ENCODE measurements around the gene CXCL17.
A peak's percentile ranks its signal among the peaks of the same experiment; 100 is the strongest.

Gene CXCL17

GRCh38 chr19:42431486-42431885, 11.3 kb downstream of the CXCL17 start:
- no peaks in the 10 kb centered on the region for H3K36me3 ChIP-seq (ENCODE audit: control insufficient read depth, insufficient read depth, low read length)
- no peak overlapping the region for H3K9ac ChIP-seq (ENCODE audit: low read length)
- H3K27me3 ChIP-seq (ENCODE audit: control insufficient read depth, insufficient read depth, low read length) = no peaks in the 10 kb centered on the region
- no peak overlapping the region for H3K27ac ChIP-seq (ENCODE audit: low read depth, low read length)
- H3K4me1 ChIP-seq (ENCODE audit: control insufficient read depth, insufficient read depth, low read length) = no peaks in the 10 kb centered on the region
- H3K4me3 ChIP-seq (ENCODE audit: low read length) = no peak overlapping the region

GRCh38 chr19:42428676-42429075, 14.1 kb downstream of the CXCL17 start:
- no peak overlapping the region for H3K27ac ChIP-seq (ENCODE audit: low read depth, low read length)
- H3K27me3 ChIP-seq (ENCODE audit: control insufficient read depth, insufficient read depth, low read length) = no peaks in the 10 kb centered on the region
- H3K9ac ChIP-seq (ENCODE audit: low read length) = no peak overlapping the region
- no peaks in the 10 kb centered on the region for H3K36me3 ChIP-seq (ENCODE audit: control insufficient read depth, insufficient read depth, low read length)
- peaks cover 2% of the 10 kb centered on the region for H3K4me1 ChIP-seq (ENCODE audit: control insufficient read depth, insufficient read depth, low read length)
- H3K4me3 ChIP-seq (ENCODE audit: low read length) = no peak overlapping the region

- H3K9ac ChIP-seq (ENCODE audit: low read length) = no peak within 1 kb of the TSS
Observed at GRCh38 chr19:42427313-42427712, 15.4 kb downstream of the CXCL17 start, which contains the start of gene LIPE. Gene LIPE (minus strand): TSS chr19:42427388. CDS start chr19:42427149, 239 bp downstream.

GRCh38 chr19:42426643-42427042, 16.1 kb downstream of the CXCL17 start:
- Histone ChIP-seq H3K27me3 (ENCODE audit: control insufficient read depth, insufficient read depth, low read length) (no peaks in the 10 kb centered on the region), H3K4me1 (ENCODE audit: control insufficient read depth, insufficient read depth, low read length) (peaks cover 5% of the 10 kb centered on the region), H3K9ac (ENCODE audit: low read length) (no peak overlapping the region), H3K27ac (ENCODE audit: low read depth, low read length) (no peak overlapping the region), H3K4me3 (ENCODE audit: low read length) (no peak overlapping the region), H3K36me3 (ENCODE audit: control insufficient read depth, insufficient read depth, low read length) (no peaks in the 10 kb centered on the region)

More at GRCh38 chr19:42427313-42427712, 15.4 kb downstream of the CXCL17 start, which contains the start of gene LIPE:
- H3K4me1 ChIP-seq (ENCODE audit: control insufficient read depth, insufficient read depth, low read length) = peaks cover 5% of the 10 kb centered on the region
- no peaks in the 10 kb centered on the region for H3K36me3 ChIP-seq (ENCODE audit: control insufficient read depth, insufficient read depth, low read length)
- no peak within 1 kb of the TSS for H3K4me3 ChIP-seq (ENCODE audit: low read length)
- no peaks in the 10 kb centered on the region for H3K27me3 ChIP-seq (ENCODE audit: control insufficient read depth, insufficient read depth, low read length)
- H3K27ac ChIP-seq (ENCODE audit: low read depth, low read length) = no peak within 1 kb of the TSS

- no peak overlapping the region for H3K9ac ChIP-seq (ENCODE audit: low read length)
- H3K27me3 ChIP-seq (ENCODE audit: control insufficient read depth, insufficient read depth, low read length) = no peaks in the 10 kb centered on the region
- no peak overlapping the region for H3K4me3 ChIP-seq (ENCODE audit: low read length)
- no peak overlapping the region for H3K27ac ChIP-seq (ENCODE audit: low read depth, low read length)
- no peaks in the 10 kb centered on the region for H3K36me3 ChIP-seq (ENCODE audit: control insufficient read depth, insufficient read depth, low read length)
- peaks cover 5% of the 10 kb centered on the region for H3K4me1 ChIP-seq (ENCODE audit: control insufficient read depth, insufficient read depth, low read length)
Observed at GRCh38 chr19:42424712-42425131, 18.0 kb downstream of the CXCL17 start.

GRCh38 chr19:42424345-42424707, 18.4 kb downstream of the CXCL17 start:
- Histone ChIP-seq H3K36me3 (ENCODE audit: control insufficient read depth, insufficient read depth, low read length) (no peaks in the 10 kb centered on the region), H3K9ac (ENCODE audit: low read length) (no peak overlapping the region), H3K27ac (ENCODE audit: low read depth, low read length) (no peak overlapping the region), H3K4me1 (ENCODE audit: control insufficient read depth, insufficient read depth, low read length) (peaks cover 5% of the 10 kb centered on the region), H3K4me3 (ENCODE audit: low read length) (peak overlapping the region; percentile 83), H3K27me3 (ENCODE audit: control insufficient read depth, insufficient read depth, low read length) (no peaks in the 10 kb centered on the region)

- no peaks in the 10 kb centered on the region for H3K27me3 ChIP-seq (ENCODE audit: control insufficient read depth, insufficient read depth, low read length)
- peak overlapping the region; percentile 83 for H3K4me3 ChIP-seq (ENCODE audit: low read length)
- H3K27ac ChIP-seq (ENCODE audit: low read depth, low read length) = peak overlapping the region; percentile 37
- H3K4me1 ChIP-seq (ENCODE audit: control insufficient read depth, insufficient read depth, low read length) = peaks cover 5% of the 10 kb centered on the region
- H3K36me3 ChIP-seq (ENCODE audit: control insufficient read depth, insufficient read depth, low read length) = no peaks in the 10 kb centered on the region
- peak overlapping the region; percentile 57 for H3K9ac ChIP-seq (ENCODE audit: low read length)
Observed at GRCh38 chr19:42423462-42424344, 19.0 kb downstream of the CXCL17 start.

GRCh38 chr19:42422901-42423461, 19.8 kb downstream of the CXCL17 start:
- Histone ChIP-seq H3K4me3 (ENCODE audit: low read length) (peak overlapping the region; percentile 83), H3K4me1 (ENCODE audit: control insufficient read depth, insufficient read depth, low read length) (peaks cover 5% of the 10 kb centered on the region), H3K36me3 (ENCODE audit: control insufficient read depth, insufficient read depth, low read length) (no peaks in the 10 kb centered on the region), H3K27me3 (ENCODE audit: control insufficient read depth, insufficient read depth, low read length) (no peaks in the 10 kb centered on the region), H3K9ac (ENCODE audit: low read length) (peak overlapping the region; percentile 57), H3K27ac (ENCODE audit: low read depth, low read length) (peak overlapping the region; percentile 3)

- no peaks in the 10 kb centered on the region for H3K36me3 ChIP-seq (ENCODE audit: control insufficient read depth, insufficient read depth, low read length)
- no peak overlapping the region for H3K9ac ChIP-seq (ENCODE audit: low read length)
- H3K4me1 ChIP-seq (ENCODE audit: control insufficient read depth, insufficient read depth, low read length) = peaks cover 5% of the 10 kb centered on the region
- H3K27ac ChIP-seq (ENCODE audit: low read depth, low read length) = no peak overlapping the region
- no peaks in the 10 kb centered on the region for H3K27me3 ChIP-seq (ENCODE audit: control insufficient read depth, insufficient read depth, low read length)
- peak overlapping the region; percentile 83 for H3K4me3 ChIP-seq (ENCODE audit: low read length)
Observed at GRCh38 chr19:42422092-42422900, 20.4 kb downstream of the CXCL17 start.

- no peak overlapping the region for H3K9ac ChIP-seq (ENCODE audit: low read length)
- no peak overlapping the region for H3K4me3 ChIP-seq (ENCODE audit: low read length)
- H3K4me1 ChIP-seq (ENCODE audit: control insufficient read depth, insufficient read depth, low read length) = peaks cover 5% of the 10 kb centered on the region
- H3K36me3 ChIP-seq (ENCODE audit: control insufficient read depth, insufficient read depth, low read length) = no peaks in the 10 kb centered on the region
- H3K27ac ChIP-seq (ENCODE audit: low read depth, low read length) = no peak overlapping the region
- H3K27me3 ChIP-seq (ENCODE audit: control insufficient read depth, insufficient read depth, low read length) = no peaks in the 10 kb centered on the region
Observed at GRCh38 chr19:42421591-42422031, 21.1 kb downstream of the CXCL17 start.

- Histone ChIP-seq H3K27ac (ENCODE audit: low read depth, low read length) (no peak overlapping the region), H3K4me1 (ENCODE audit: control insufficient read depth, insufficient read depth, low read length) (peaks cover 5% of the 10 kb centered on the region), H3K36me3 (ENCODE audit: control insufficient read depth, insufficient read depth, low read length) (no peaks in the 10 kb centered on the region), H3K27me3 (ENCODE audit: control insufficient read depth, insufficient read depth, low read length) (no peaks in the 10 kb centered on the region), H3K4me3 (ENCODE audit: low read length) (no peak overlapping the region), H3K9ac (ENCODE audit: low read length) (no peak overlapping the region)
Observed at GRCh38 chr19:42421101-42421500, 21.6 kb downstream of the CXCL17 start.

- Histone ChIP-seq H3K4me3 (ENCODE audit: low read length) (no peak overlapping the region), H3K27me3 (ENCODE audit: control insufficient read depth, insufficient read depth, low read length) (no peaks in the 10 kb centered on the region), H3K4me1 (ENCODE audit: control insufficient read depth, insufficient read depth, low read length) (peaks cover 5% of the 10 kb centered on the region), H3K36me3 (ENCODE audit: control insufficient read depth, insufficient read depth, low read length) (no peaks in the 10 kb centered on the region), H3K27ac (ENCODE audit: low read depth, low read length) (no peak overlapping the region), H3K9ac (ENCODE audit: low read length) (no peak overlapping the region)
Observed at GRCh38 chr19:42420055-42420544, 22.6 kb downstream of the CXCL17 start.
